Measurements from ENCODE around the gene NME3.
"Not testable (repeated sequence)": the region's sequence is repeated elsewhere in the genome, so short reads cannot be mapped to it uniquely, and the experiment has no call there.

Gene NME3

DNA sequence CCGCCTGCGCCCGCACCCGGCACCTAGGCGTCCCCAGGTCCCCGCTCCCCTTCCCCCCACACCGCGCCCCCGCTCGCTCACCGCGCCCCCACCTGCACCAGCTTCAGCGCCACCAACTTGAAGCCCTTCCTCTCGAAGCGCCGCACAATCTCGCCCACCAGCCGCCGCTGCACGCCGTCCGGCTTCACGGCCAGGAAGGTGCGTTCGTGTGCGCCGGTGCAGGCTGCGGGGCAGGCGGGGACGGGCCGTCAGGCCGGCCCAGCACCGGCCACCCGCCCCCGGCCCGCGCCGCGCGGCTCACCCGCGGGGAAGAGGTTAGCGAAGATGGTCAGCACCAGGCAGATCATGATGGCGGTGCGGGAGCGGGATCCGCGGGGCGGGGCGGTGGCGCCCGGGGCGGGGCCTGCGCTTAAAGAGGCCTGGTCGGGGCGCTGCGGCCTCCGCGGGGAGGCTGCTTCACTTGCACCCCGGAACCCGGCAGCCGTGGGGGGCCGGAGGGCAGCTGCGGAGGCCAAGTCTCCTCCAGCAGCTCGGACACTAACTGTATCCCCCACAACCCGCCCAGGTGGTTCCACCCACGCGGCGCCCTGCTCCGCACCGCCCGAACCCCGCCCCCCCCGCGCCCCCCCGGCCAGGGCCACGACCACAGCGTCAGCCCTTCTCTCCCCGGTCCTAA is at the start of gene NME3:
TSS of gene NME3 (minus strand) at position 356 of the 676 bp plus-strand sequence. CDS start at position 347, 9 bp downstream.
- FAIRE-seq (peak; percentile 66), DNase-seq (ENCODE audit: insufficient read length, low spot score) (peak; percentile 95)

DNA sequence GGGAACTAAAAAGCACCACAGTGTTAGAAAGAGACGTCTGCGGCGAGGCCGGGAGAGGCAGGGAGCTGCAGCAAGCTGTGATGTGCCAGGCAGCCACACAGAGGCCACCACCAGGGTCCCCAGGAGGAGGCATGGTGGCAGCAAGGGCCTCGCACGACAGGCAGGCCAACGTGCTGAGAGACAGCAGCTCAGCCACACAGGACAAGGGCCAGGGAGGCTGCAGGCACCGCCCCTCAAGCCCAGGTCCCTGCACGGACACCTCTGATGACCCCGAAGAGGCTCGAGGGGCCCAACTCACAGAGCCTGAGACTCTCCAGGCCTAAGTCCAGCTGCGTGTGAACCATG is 49.6 kb upstream of the NME3 start:
- FAIRE-seq (no peak), DNase-seq (ENCODE audit: insufficient read length, low spot score) (no peak)

DNA sequence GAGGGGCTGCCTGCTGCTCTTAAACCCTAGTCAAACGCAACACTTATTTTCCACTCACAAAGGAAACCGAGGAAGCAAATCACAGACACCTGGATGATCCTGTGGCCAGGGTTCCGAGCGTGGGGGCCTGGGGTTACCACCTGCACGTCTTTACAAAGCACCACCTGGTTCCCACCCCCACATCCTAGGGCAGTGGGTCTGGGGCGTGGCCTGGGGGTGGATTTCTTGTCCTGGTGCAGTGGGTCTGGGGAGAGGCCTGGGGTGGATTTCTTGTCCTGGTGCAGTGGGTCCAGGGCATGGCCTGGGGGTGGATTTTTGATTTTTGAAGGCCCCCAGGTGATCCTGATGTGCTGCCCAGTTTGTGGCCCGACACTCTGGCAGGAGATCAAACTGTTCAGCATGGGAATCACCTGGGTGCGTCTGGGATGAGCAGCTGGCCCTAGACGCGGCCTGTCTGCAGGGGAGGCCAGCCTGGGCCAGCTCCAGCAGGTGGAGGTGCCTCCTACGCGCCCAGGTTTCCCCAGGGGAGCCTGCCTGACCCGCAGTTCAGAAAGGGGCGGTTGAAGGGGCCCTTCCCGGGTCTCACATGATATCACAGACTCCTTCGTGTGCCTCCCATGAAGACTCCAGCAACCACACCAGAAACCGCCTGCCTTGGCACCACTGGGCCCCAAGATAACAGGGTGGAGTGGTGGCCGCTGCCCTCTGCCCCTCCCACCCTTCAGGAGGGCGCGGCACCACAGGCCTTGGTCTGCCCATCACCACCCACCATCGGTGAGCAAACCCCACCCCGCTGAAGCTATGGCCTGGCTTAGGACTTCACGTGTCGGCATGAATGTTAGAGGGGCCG is 49.0 kb upstream of the NME3 start:
- no peak for FAIRE-seq
- no peak for DNase-seq (ENCODE audit: insufficient read length, low spot score)

DNA sequence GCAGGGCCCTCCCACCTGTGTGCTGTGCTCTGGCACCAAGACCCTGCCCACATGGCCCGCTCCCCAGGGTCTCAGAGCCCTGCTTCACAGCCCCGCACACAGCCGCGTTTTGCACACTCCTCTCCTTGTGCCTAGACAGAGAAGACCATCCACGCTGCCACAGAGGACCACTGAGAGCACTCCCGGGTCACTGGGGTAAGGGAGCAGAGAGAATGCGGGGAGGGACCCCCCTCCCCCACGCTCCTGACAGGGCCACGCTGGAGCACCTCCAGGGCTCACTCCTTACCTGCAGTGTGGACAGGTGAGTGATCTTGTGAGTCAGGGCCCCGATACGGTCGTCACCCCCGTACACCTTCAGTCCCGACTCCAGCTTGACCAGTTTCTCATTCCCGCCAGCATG is 48.3 kb upstream of the NME3 start:
- no peak for FAIRE-seq
- DNase-seq (ENCODE audit: insufficient read length, low spot score), result no peak

DNA sequence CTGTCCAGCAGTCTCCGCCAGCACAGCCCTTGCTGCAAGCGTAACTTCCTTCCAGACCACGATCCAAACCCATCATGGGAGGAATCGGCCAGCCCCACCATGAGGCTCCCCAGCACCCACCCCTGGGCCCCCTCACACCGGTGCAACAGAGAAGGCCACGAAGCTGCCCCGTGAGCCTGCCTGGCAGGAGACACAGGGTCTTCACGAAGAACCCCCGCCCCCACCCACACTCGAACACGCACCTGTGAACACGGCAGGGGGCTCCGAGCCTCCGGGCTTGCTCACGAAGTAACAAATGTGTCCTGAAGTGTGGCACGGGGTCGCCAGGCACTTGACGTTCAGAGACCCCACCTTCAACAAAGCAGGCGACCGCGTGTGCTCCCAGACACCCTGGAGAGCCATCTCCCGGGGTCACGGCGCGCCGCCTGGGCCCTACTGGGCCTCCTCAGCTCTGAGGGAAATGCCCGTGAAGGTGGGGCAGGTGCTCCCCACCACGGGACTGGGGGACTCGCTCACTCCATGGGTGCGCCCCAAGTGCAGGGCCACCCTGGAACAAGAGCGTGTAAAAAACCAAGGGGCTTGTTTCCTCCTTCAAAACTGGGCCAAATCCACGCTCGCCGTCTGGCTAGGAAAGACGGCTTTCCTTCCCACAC is 47.7 kb upstream of the NME3 start:
- FAIRE-seq (no peak), DNase-seq (ENCODE audit: insufficient read length, low spot score) (no peak)

DNA sequence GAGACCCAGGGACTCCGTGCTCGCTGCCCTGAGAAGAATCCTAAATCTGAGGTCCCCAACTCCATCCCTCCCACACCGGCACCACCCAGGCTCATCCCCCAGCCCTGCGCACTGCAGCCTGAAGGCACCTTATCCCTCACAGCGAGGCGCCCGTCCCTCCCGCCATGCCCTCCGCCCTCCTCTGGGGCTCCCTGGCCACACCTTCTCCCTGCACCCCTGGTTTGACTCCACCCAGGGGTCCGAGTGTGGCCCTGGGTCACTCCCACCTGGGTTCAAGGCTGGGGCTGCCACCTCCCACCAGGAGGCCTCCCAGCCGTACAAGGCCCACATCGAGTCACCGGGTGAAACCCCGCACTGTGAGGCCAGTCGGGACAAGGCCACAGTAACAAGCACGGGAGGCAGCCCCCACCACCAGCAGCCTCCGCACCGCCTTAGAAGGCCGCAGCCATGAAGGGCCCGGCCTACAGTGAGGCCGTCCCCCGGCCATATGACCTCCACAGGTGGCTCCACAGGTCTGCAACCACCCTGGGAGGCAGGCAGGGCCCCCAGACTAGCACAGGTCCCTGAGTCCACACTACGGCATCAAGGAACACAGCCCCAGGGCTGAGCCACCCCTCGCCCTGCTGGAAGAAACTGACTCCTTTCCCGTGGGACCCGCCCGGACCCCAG is 47.0 kb upstream of the NME3 start:
- FAIRE-seq, result no peak
- no peak for DNase-seq (ENCODE audit: insufficient read length, low spot score)

DNA sequence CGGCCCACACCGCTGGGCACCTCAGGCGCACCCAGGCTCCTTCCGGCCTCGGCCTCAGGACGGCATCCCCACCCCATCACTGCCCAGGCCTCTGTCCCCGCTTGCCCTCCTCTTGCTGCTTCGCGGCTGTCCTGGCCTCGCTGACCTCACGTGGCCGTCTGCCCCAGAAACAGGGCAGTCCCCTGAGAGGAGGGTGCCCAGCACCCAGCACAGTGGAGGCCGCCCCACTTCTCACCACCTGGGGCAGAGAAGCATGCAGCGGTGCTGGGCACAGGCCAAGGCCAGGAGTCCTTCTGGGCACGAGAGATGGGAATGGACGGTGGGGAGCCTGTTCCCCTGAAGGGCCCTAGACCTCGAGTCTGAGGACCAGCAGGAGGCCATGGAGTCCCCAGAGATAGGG is 46.4 kb upstream of the NME3 start:
- no peak for DNase-seq (ENCODE audit: insufficient read length, low spot score)
- no peak for FAIRE-seq

DNA sequence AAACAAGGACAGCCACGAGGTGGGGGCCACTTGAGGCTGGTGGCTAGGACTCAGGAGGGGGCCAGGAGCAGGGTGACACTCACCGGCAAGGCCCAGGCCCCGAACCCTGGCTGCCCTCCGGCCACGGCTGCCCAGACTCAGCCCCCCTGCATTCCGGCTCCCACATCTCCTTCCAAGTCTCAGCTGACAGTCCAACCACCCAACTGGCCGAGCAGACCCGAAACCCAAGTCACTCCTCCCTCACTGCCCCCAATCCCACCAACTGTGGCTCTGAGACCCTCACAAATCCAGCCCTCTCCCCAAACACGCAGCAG is 45.9 kb upstream of the NME3 start:
- DNase-seq (ENCODE audit: insufficient read length, low spot score) (no peak), FAIRE-seq (no peak)

DNA sequence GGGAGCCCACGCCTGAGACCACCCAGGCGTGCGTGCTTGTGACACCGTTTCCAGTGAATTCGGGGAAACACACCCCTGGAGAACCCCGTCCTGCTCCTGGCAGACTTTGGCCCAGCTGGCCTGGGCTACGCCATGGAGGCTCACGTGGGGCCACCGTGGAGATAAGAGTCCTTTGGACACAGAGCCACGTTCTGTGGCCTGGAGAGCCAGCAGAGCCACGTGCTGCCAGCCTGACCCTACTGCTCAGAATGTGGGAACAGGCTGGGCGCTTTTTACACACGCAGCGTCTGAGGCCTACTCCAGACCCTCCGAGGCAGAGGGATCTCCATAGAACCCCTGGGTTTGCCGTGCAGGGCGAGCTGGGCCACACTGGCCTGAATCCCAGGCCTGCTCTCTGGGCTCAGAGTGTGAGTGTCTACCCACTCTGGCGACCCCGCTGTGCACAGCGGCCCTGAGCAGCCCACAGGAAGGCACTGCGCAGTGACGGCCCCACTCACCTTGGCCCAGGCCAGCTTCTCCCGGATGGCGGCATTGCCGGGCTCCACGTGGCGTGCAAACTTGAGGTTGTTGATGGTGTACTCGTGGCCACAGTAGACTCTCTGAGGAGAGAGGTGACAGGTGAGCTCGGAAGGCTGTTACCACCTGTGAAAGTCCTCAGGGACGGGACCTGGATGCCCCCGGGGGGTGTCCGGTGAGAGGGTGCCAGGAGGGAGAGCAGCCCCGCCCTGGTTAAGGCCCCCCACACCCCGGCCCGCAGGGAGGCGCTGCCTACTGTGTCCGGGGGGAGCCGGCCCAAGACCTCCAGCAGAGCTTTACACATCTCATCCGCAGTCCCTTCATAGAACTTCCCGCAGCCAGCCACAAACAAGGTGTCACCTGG is 45.3 kb upstream of the NME3 start:
- FAIRE-seq (no peak), DNase-seq (ENCODE audit: insufficient read length, low spot score) (no peak)

DNA sequence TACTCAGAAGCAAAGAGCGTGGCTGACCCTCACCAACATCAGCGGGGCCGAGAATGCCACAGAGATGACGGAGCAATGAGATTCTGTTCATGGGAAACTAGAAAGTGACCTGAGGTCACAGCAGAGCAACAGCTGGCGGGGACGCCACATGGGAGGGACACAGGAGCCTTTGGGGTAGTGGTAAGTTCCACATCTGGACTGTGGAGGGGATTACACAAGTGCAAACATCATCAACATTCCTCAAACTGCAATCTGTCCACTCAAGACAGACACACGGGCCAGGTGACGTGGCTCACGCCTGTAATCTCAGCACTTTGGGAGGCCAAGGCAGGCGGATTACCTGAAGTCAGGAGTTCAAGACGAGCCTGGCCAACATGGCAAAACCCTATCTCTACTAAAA is 44.1 kb upstream of the NME3 start:
- FAIRE-seq, result no peak
- DNase-seq (ENCODE audit: insufficient read length, low spot score), result no peak

DNA sequence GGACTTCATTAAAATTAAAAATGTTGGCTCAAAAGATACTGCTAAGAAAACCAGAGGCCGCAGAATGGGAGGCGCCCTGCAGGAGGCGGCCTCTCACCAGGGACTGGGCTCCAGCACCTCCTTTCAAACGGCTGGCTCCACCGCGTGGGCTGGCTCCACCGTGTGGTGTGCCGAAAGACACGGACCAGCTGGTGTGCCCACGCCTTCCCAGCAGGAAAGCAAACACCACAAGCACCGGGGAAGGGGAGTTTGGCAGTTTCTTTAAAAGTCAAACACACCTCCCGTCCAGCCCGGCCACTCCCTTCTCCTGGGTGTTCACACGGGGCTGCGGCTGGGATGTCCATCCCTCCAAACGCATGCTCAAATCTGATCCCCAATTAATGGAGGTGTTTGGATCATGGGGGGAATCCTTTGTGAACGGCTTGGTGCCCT is 41.4 kb upstream of the NME3 start:
- no peak for FAIRE-seq
- no peak for DNase-seq (ENCODE audit: insufficient read length, low spot score)

DNA sequence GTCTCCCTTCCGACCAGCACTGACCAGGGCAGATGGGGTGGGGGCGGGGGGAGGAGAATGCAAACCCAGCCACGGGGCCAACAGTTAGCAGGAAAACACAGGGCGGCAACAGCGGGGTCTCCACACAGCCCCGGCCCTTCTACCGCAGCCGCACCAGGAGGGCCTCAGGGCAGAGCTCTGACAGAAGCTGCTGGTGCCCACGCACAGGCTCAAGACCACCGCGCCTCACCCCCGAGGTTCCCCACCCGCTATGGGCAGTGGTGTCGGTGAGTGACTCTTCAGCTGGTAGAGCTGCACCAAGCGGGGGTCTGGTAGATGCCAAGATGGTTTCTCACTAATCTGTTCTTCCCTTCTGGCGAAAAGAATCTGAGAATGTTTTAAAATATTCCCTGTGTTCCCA is 39.2 kb upstream of the NME3 start:
- DNase-seq (ENCODE audit: insufficient read length, low spot score) (no peak), FAIRE-seq (no peak)

DNA sequence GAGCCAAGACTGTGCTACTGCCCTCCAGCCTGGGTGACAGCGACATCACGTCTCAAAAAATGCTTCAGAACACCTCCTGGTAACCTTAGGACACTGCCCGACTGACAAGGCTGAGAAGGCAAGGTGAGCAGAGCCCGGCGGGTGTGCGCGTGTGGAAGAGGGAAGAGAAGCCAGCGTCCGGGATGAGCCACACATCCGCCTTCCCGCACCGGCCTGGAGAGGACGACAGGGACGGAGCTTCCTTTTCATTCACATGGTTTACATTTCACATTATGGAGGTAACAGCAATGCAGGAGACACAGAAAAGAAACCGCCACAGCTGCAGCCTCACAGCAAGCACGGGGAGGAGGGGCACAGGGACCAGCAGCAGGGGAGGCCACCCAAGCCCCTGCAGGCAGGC is 38.8 kb upstream of the NME3 start:
- FAIRE-seq (no peak), DNase-seq (ENCODE audit: insufficient read length, low spot score) (no peak)

DNA sequence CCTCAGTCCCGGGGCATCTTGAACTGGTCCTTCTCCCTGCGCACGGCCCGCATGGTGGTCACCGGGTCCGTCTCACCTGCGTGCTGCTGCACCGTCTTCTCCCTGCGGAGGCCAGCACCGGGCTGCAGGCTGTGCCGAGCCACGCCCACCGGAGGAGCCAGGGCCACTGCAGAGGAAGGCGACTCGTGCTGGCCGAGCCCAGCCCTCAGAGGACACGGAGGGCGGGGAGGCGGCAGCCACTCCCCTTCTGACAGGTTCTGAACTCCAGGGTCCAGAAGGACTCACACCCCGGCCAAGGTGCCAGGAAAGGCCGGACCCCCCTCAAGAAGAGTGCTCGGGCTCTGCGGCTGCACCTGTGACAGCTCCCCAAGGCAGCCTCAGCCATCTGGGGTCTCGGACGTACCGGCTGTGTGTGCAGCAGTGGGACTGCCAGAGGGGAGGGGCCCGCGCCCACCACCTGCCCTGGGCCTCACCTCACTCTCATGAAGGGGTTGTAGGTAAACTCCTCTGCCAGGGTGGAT is 38.0 kb upstream of the NME3 start:
- no peak for FAIRE-seq
- no peak for DNase-seq (ENCODE audit: insufficient read length, low spot score)

DNA sequence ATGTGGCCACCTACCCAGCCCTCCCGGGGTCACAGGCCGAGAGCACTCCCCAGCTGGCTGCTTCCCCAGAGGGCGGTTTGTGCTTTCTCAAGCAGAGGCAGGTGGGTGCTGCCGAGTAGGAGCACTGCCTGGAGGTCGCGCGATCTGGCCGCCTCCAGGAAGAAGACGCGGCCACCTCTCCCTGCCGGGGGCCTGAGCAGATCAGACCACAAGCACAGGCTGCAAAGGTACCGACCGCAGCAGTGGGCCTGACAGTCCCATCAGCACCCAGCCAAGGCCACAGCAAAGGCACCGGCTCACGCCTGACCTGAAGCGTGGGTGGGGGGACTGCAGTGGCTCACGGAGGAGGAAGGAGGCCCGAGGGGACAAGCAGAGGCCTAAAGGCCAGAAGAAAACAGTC is 37.3 kb upstream of the NME3 start:
- no peak for FAIRE-seq

DNA sequence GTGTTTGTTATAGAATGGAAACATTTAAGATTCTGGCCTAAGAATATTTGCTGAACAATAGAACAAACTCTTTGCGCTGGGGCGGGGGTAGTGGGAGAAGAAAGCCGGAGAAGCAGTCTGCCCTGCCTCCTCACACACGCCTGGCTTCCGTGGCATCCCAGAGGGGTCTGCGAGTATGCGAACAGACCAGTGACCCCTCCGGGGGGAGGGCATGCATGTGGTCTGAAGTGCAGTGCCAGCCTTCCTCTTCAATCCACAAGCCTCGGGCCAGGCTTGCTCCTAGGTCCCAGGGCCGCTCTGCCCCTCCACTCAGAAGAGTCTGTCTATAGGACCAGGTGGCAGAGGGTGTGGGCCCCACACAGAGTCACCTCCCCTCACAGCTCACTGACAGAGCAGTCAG is 36.3 kb upstream of the NME3 start:
- FAIRE-seq, result no peak
- DNase-seq (ENCODE audit: insufficient read length, low spot score), result no peak

More for the DNA sequence above, 37.3 kb upstream of the NME3 start:
- DNase-seq (ENCODE audit: insufficient read length, low spot score), result no peak

DNA sequence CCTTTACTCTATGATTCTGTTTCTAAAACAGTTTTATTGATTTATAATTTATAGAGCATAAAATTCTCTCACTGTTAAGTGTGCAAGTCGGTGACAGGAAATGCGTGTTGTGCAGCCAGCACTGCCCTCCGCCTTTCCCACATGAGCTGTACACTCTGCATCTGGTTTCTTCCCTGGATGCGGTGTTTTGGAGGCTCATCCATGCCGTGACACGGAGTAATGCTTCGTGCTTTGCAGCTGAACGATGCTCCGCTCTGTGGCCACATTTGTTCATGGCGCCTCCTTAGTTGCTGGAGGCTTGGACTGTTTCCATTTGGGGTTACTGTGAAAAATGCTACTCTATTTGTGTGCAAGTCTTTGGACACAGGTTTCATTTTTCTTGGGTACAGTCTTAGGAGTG is 29.4 kb upstream of the NME3 start:
- FAIRE-seq, result no peak
- DNase-seq (ENCODE audit: insufficient read length, low spot score), result no peak

DNA sequence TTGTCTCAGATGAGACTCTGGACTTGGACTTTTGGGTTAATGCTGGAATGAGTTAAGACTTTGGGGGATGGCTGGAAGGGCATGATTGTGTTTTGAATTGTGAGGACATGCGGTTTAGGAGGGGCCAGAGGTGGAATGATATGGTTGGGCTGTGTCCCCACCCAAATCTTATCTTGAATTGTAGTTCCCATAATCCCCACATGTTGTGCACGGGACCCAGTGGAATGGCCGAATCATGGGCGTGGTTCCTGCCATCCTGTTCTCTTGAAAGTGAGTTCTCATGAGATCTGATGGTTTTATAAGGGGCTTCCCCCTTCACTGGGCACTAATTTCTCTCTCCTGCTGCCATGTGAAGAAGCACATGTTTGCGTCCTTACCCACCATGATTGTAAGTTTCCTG is 27.9 kb upstream of the NME3 start:
- FAIRE-seq; DNase-seq (ENCODE audit: insufficient read length, low spot score): not testable (repeated sequence)

DNA sequence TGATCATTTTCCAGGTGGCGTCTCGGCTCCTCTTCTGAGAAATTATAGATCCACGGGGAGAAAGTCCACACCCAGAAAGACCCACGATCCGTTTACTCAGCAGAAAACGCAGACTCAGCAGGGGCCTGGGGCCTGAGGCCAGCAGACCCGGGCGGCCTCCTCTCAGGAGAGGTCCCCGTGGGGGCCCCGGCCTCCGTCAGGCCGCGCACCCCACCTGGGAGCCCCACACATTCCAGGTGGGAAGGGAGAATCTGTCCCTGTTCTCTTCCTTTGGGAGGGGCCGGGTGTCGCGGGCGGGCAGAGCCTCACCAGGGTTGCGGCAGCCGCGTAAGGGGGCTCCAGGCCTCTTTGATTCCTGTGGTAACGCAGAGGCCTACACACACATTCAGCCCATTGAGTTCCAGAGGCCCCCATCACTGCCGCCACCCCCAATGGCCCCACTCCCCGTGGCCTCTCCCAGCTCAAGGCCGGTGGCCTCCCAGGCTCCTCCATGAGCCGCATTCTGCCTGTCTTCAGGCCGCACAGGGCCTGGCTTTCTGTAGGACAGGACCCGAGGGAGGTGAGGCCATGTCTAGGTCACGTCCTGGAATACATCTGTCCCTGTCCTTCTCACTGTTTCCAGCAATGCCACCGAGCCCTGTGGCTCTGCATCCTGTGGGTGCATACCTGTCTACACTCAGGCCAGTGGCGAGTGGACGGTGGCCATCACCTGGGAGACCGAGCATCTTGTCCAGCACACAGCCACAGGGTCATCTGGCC is 23.7 kb upstream of the NME3 start:
- no peak for FAIRE-seq
- no peak for DNase-seq (ENCODE audit: insufficient read length, low spot score)
